Epithelial cell of prostate (primary cell): Measurements from ENCODE around the gene FNDC11.
"Not testable (repeated sequence)": the region's sequence is repeated elsewhere in the genome, so short reads cannot be mapped to it uniquely, and the experiment has no call there.

Source experiments
- DNase-seq: peaks from one replicate; pipeline ENCODE4 v3.0.0-alpha.2; 2011; ENCODE audit warnings: low read depth, low spot score
- H3K27ac ChIP-seq: fragments of 450-650 bp; 2 replicates; pipeline ENCODE4 v1.5.1; 2017; ENCODE audit warnings: mild to moderate bottlenecking

The FNDC11 gene

GRCh38 chr20:63549679-63550282 lies 4.2 kb upstream of the FNDC11 start:
- no peak overlapping the region for H3K27ac ChIP-seq
- no peak for DNase-seq

- no peak for DNase-seq
- H3K27ac ChIP-seq, result no peak overlapping the region
These were observed 2.9 kb upstream of the FNDC11 start for GRCh38 chr20:63551068-63551467.

GRCh38 chr20:63552481-63553249 lies 1.3 kb upstream of the FNDC11 start:
- DNase-seq, result no peak
- peak overlapping the region; percentile 62 for H3K27ac ChIP-seq

GRCh38 chr20:63553251-63553932 lies 567 bp upstream of the FNDC11 start:
- DNase-seq, result no peak
- H3K27ac ChIP-seq, result peak overlapping the region; percentile 62

- DNase-seq, result no peak
- peak overlapping the region; percentile 62 for H3K27ac ChIP-seq
These were observed 661 bp downstream of the FNDC11 start for GRCh38 chr20:63554361-63555278.

- DNase-seq, result no peak
These were observed 1.9 kb downstream of the FNDC11 start for GRCh38 chr20:63555661-63556381.

GRCh38 chr20:63556873-63557478 lies 3.0 kb downstream of the FNDC11 start:
- DNase-seq, result no peak
- H3K27ac ChIP-seq, result no peak overlapping the region

More at GRCh38 chr20:63555661-63556381, 1.9 kb downstream of the FNDC11 start:
- no peak overlapping the region for H3K27ac ChIP-seq

GRCh38 chr20:63557481-63557891 lies 3.5 kb downstream of the FNDC11 start:
- no peak for DNase-seq
- no peak overlapping the region for H3K27ac ChIP-seq

GRCh38 chr20:63558804-63559484 lies 5.0 kb downstream of the FNDC11 start:
- H3K27ac ChIP-seq, result no peak overlapping the region
- no peak for DNase-seq

GRCh38 chr20:63559485-63560332 lies 5.8 kb downstream of the FNDC11 start:
- not testable (repeated sequence) for DNase-seq, H3K27ac ChIP-seq

- DNase-seq, result no peak
These were observed 6.4 kb downstream of the FNDC11 start for GRCh38 chr20:63560333-63560805.

GRCh38 chr20:63560856-63561609 lies 7.1 kb downstream of the FNDC11 start:
- no peak for DNase-seq
- H3K27ac ChIP-seq, result no peak overlapping the region

More at GRCh38 chr20:63560333-63560805, 6.4 kb downstream of the FNDC11 start:
- H3K27ac ChIP-seq, result no peak overlapping the region

GRCh38 chr20:63561624-63562396 lies 7.9 kb downstream of the FNDC11 start:
- no peak overlapping the region for H3K27ac ChIP-seq
- no peak for DNase-seq

GRCh38 chr20:63562461-63563224 lies 8.7 kb downstream of the FNDC11 start:
- H3K27ac ChIP-seq, result no peak overlapping the region
- DNase-seq, result no peak

GRCh38 chr20:63563225-63563935 lies 9.4 kb downstream of the FNDC11 start:
- DNase-seq, result no peak
- no peak overlapping the region for H3K27ac ChIP-seq
